GM12878 (cell line): ENCODE measurements around the gene HNF4A.

Experiments used
- CBX3 ChIP-seq: fragments of 200-600 bp; sonication (generic); IDR thresholded peaks from 2 replicates; pipeline ENCODE4 v1.6.1; 2016; ENCODE audit warnings: low read depth, borderline replicate concordance
- CHD2 ChIP-seq: IDR thresholded peaks from 2 replicates; pipeline ENCODE4 v1.6.1; 2011; ENCODE audit warnings: low read depth, low read length, improper control_type of control experiment, borderline replicate concordance
- EP300 ChIP-seq, 2 experiments: fragments of 150-350 bp in 1 of 2; IDR thresholded peaks; 2 replicates each; pipeline ENCODE4 v1.6.1; 2011 to 2012; ENCODE audit warnings: low read depth in 2 of 2, low read length in 2 of 2, borderline replicate concordance in 1 of 2, improper control_type of control experiment in 1 of 2, inconsistent platforms in 1 of 2; ENCODE audit not compliant: control insufficient read depth in 1 of 2
- IKZF1 ChIP-seq: fragments of 450-650 bp; conservative IDR thresholded peaks from 2 replicates; pipeline ENCODE4 v1.6.1; 2017; ENCODE audit warnings: antibody characterized with exemption, mild to moderate bottlenecking
- NFYB ChIP-seq: IDR thresholded peaks from 2 replicates; pipeline ENCODE4 v1.6.1; 2011; ENCODE audit warnings: low read depth, mild to moderate bottlenecking, low read length, improper control_type of control experiment, moderate library complexity; ENCODE audit not compliant: insufficient read depth
- POLR2A ChIP-seq: IDR thresholded peaks from 2 replicates; pipeline ENCODE4 v1.6.1; 2011; ENCODE audit warnings: low read depth, mild to moderate bottlenecking, low read length
- POLR2AphosphoS5 ChIP-seq: IDR thresholded peaks from 2 replicates; pipeline ENCODE4 v1.6.1; 2011; ENCODE audit warnings: mild to moderate bottlenecking, low read length, inconsistent platforms
- RB1 ChIP-seq: fragments of 450-650 bp; formaldehyde crosslinking; IDR thresholded peaks from 2 replicates; pipeline ENCODE4 v1.6.1; 2017; ENCODE audit warnings: mild to moderate bottlenecking, borderline replicate concordance
- TCF12 ChIP-seq: IDR thresholded peaks from 2 replicates; pipeline ENCODE4 v1.6.1; 2011; ENCODE audit warnings: low read depth, mild to moderate bottlenecking, low read length
- TF ChIP-seq, protein P1 (sequence below): IDR thresholded peaks from 2 replicates; pipeline ENCODE4 v1.6.1; 2011; ENCODE audit warnings: low read depth, mild to moderate bottlenecking, low read length, moderate library complexity, borderline replicate concordance; ENCODE audit errors: extremely low read depth
- TF ChIP-seq, protein P2 (sequence below), 3 experiments: IDR thresholded peaks in 2 of 3; conservative IDR thresholded peaks in 1 of 3; 2 replicates each; pipeline ENCODE4 v1.5.1; 2011; ENCODE audit warnings: low read depth in 3 of 3, low read length in 3 of 3, mild to moderate bottlenecking in 3 of 3, control low read depth in 2 of 3, moderate library complexity in 2 of 3, inconsistent platforms in 1 of 3, mixed read lengths in 1 of 3; ENCODE audit not compliant: control insufficient read depth in 2 of 3, insufficient read depth in 1 of 3; ENCODE audit errors: extremely low read depth in 1 of 3

DNA sequence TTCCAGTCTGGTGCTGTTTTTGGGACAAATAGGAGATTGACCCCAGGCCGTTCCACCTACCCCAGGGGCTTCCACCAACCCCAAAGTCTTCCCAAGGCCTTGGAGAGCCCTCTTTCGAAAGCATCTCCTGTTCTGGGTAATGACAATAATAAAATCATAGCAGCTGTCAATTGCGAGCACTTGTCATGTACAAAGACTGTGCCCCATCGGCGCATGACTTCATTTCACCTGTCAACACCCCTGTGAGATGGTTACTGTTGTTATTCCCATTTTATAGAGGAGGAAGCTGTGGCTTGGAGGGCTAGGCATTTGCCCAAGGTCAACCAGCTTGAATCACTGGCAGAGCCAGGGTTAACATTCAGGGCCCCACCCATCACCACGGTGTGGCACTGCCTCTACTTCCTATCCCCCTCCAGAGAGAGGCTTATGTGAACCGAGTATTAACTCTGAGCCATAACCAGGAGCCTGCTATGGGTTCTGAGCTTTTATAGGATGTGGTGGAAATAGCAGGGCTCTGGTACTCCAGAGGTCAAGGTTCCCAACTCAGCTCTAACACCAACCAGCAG is 51.2 kb downstream of the HNF4A start:
- TF ChIP-seq POLR2AphosphoS5 (no peak), TCF12 (no peak), NFYB (no peak), RB1 (no peak), POLR2A (no peak), EP300 (IDR thresholded peaks at IDR 0.05; ENCODE audit: borderline replicate concordance in 1 of 2, control insufficient read depth in 1 of 2, low read depth in 2 of 2, low read length in 2 of 2) (no peak), IKZF1 (no peak), CBX3 (no peak), CHD2 (no peak)
- TF ChIP-seq, protein P1, sequence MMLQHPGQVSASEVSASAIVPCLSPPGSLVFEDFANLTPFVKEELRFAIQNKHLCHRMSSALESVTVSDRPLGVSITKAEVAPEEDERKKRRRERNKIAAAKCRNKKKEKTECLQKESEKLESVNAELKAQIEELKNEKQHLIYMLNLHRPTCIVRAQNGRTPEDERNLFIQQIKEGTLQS = no peak
- TF ChIP-seq, protein P2, sequence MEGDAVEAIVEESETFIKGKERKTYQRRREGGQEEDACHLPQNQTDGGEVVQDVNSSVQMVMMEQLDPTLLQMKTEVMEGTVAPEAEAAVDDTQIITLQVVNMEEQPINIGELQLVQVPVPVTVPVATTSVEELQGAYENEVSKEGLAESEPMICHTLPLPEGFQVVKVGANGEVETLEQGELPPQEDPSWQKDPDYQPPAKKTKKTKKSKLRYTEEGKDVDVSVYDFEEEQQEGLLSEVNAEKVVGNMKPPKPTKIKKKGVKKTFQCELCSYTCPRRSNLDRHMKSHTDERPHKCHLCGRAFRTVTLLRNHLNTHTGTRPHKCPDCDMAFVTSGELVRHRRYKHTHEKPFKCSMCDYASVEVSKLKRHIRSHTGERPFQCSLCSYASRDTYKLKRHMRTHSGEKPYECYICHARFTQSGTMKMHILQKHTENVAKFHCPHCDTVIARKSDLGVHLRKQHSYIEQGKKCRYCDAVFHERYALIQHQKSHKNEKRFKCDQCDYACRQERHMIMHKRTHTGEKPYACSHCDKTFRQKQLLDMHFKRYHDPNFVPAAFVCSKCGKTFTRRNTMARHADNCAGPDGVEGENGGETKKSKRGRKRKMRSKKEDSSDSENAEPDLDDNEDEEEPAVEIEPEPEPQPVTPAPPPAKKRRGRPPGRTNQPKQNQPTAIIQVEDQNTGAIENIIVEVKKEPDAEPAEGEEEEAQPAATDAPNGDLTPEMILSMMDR (IDR thresholded peaks at IDR 0.05 in 2 of 3, conservative IDR thresholded peaks at IDR 0.05 in 1 of 3; ENCODE audit: control insufficient read depth in 2 of 3, extremely low read depth in 1 of 3, insufficient read depth in 1 of 3, low read depth in 3 of 3, low read length in 3 of 3) = no peak
